Heart right ventricle (tissue), 16 donors: ENCODE data around the gene EGFR. TPM values are rescaled to one million over a fixed set of nuclear protein-coding genes. Genes with fewer than 3 reads are reported as not detected.

ENCODE experiments used
- ATAC-seq, 8 donors: fragments of 200-7000 bp; cut with Tn5 transposase; one replicate each; pipeline ENCODE4 v1.9.1; 2020; ENCODE audit warnings: mild to moderate bottlenecking in 8 of 8, moderate library complexity in 8 of 8, moderate number of reproducible peaks in 1 of 8
- DNase-seq, 2 donors: peaks; one replicate each; pipeline ENCODE4 v3.0.0-alpha.2; 2020
- H3K27ac ChIP-seq, 10 donors: fragments of 200-600 bp; sonication (generic) in 2 of 10; one replicate each; pipeline versions ENCODE4 v1.5.0 to v1.8.0; 2020 to 2022; ENCODE audit warnings: mild to moderate bottlenecking in 3 of 10
- H3K27me3 ChIP-seq, 7 donors: fragments of 200-600 bp; one replicate each; pipeline ENCODE4 v1.8.0; 2021 to 2022; ENCODE audit warnings: mild to moderate bottlenecking in 2 of 7
- H3K36me3 ChIP-seq, 9 donors: fragments of 200-600 bp; sonication (generic) in 1 of 9; one replicate each; pipeline versions ENCODE4 v1.5.0 to v1.8.0; 2020 to 2022; ENCODE audit warnings: mild to moderate bottlenecking in 2 of 9
- H3K4me1 ChIP-seq, 9 donors: fragments of 200-600 bp; sonication (generic) in 1 of 9; one replicate each; pipeline versions ENCODE4 v1.5.0 to v1.8.0; 2020 to 2022; ENCODE audit warnings: mild to moderate bottlenecking in 4 of 9
- H3K4me3 ChIP-seq, 10 donors: fragments of 200-600 bp; sonication (generic) in 2 of 10; one replicate each; pipeline versions ENCODE4 v1.5.0 to v1.8.0; 2020 to 2022; ENCODE audit warnings: mild to moderate bottlenecking in 7 of 10, moderate library complexity in 2 of 10
- H3K9me3 ChIP-seq, 11 donors: fragments of 200-600 bp in 10 of 11; sonication (generic) in 2 of 11; one replicate each; pipeline versions ENCODE4 v1.5.0 to v1.8.0; 2013 to 2022; ENCODE audit warnings: mild to moderate bottlenecking in 2 of 11, control low read depth in 1 of 11, moderate library complexity in 1 of 11
- CTCF ChIP-seq, 9 donors: fragments of 200-600 bp; sonication (generic) in 2 of 9; IDR thresholded peaks; one replicate each; pipeline versions ENCODE4 v1.5.0 to v1.8.0; 2021 to 2022; ENCODE audit warnings: antibody characterized with exemption in 9 of 9, mild to moderate bottlenecking in 5 of 9, moderate library complexity in 1 of 9
- WGBS, 2 donors: extraction: QIAGEN DNeasy Blood & Tissue Kit; methylation state at CpG; one replicate each; pipeline ENCODE4 v1.1.7; 2013; ENCODE audit warnings: inconsistent platforms in 1 of 2; 5-methylcytosine and 5-hydroxymethylcytosine counted together
- intact Hi-C, 10 donors: fragments of 100-400 bp; cut with DNase I; formaldehyde crosslinking; loops; one replicate each; pipeline versions ENCODE4 v1.11.1 to v1.14.2; 2022
- polyA plus RNA-seq, 2 donors: library from polyadenylated mRNA; stranded (reverse); fragments of 200-250 nt; gene quantifications; one replicate each; pipeline ENCODE4 v1.2.3, GENCODE V29; 2013
- total RNA-seq, 10 donors: library from RNA; stranded (reverse); fragmentation: NEBNext Ultra II Directional in 3 of 10; extraction: Animal tissue kit (Norgen Biotek cat#: 25700) in 3 of 10; gene quantifications; one replicate each; pipeline versions ENCODE4 v1.2.1 to v1.2.4, GENCODE V29; 2021 to 2023
- donor health status: Arrhythmogenic right ventricular cardiomyopathy.
- donor health status: ischemic (EF 13 %, LVEDD 7.1; RV severe dilation, severe dysfunction).
- donor health status: healthy with polysubstance abuse.
- donor health status: DM: no; HTN: yes; CAD: no.
- donor health status: DM: no; HTN: no; CAD: no.
- donor health status: ischemic (EF 25% LVEDD 6.9; RV normal size, moderate dysfunction).
- donor health status: ischemic (EF 25% LVEDD 5.7; RV mildly dilated, moderate dysfunction).
- donor health status: healthy.
- donor health status: DM: yes; HTN: yes; CAD: no.
- donor health status: Ischemic cardiomyopathy.
- donor health status: ischemic (EF 35%, LVEDD 5.7; RV mildly dilated, moderate dysfunction).
- donor health status: nonischemic (EF 11% LVEDD 7.7; RV severe dilation, severe dysfunction).
- donor health status: DM: yes; HTN: yes; CAD: no.
- donor health status: PGD.
- donor health status: ischemic (EF 29% LVEDD 5.4; RV normal size, mild dysfunction).
- donor health status: nonischemic (EF 23%, LVEDD 6.1; RV moderate dilation, normal function).

The EGFR gene
- total and polyA plus RNA-seq, 12 donors = 1.9 to 13.5 (median 7.6) TPM

- intact Hi-C loops = loop anchor here in 2 of 10 donors (10.0 kb wide), 2 partner anchors 216 to 396 kb away; no protein-coding TSS in a partner anchor
- H3K27me3 ChIP-seq = peaks cover 0 to 6% (median 0%) of the 10 kb centered on the region in 7 donors
- no peak overlapping the region for H3K4me3 ChIP-seq
- H3K27ac ChIP-seq = no peak overlapping the region
- no peaks in the 10 kb centered on the region for H3K36me3 ChIP-seq
- H3K9me3 ChIP-seq = no peaks in the 10 kb centered on the region
- H3K4me1 ChIP-seq = no peaks in the 10 kb centered on the region
- WGBS, 2 donors = 86 to 89% methylated on average over 16 of the region's 16 CpGs
- TF ChIP-seq CTCF (IDR thresholded peaks at IDR 0.05) = no peak
- DNase-seq (no peak), ATAC-seq (no peak)
Measured at GRCh38 chr7:55240418-55241142, 221.8 kb downstream of the EGFR start.

GRCh38 chr7:55241958-55242357 lies 223.1 kb downstream of the EGFR start:
- H3K9me3 ChIP-seq = no peaks in the 10 kb centered on the region
- WGBS, 2 donors = 79 to 87% methylated on average over 6 of the region's 6 CpGs
- peaks cover 0 to 6% (median 0%) of the 10 kb centered on the region in 7 donors for H3K27me3 ChIP-seq
- H3K4me1 ChIP-seq = no peaks in the 10 kb centered on the region
- ATAC-seq (no peak), DNase-seq (no peak)
- no peaks in the 10 kb centered on the region for H3K36me3 ChIP-seq
- H3K4me3 ChIP-seq = no peak overlapping the region
- TF ChIP-seq CTCF (IDR thresholded peaks at IDR 0.05) = no peak
- intact Hi-C loops = loop anchor here in 2 of 10 donors (10.0 kb wide), 2 partner anchors 217 to 397 kb away; no protein-coding TSS in a partner anchor
- no peak overlapping the region for H3K27ac ChIP-seq

GRCh38 chr7:55242613-55243012 lies 223.8 kb downstream of the EGFR start:
- Histone ChIP-seq H3K36me3 (no peaks in the 10 kb centered on the region), H3K9me3 (no peaks in the 10 kb centered on the region), H3K27ac (no peak overlapping the region), H3K27me3 (peaks cover 0 to 6% (median 0%) of the 10 kb centered on the region in 7 donors), H3K4me3 (no peak overlapping the region), H3K4me1 (no peaks in the 10 kb centered on the region)
- ATAC-seq (no peak), DNase-seq (no peak)
- TF ChIP-seq CTCF (IDR thresholded peaks at IDR 0.05) = no peak
- intact Hi-C loops = loop anchor here in 2 of 10 donors (10.0 kb wide), 2 partner anchors 218 to 398 kb away; no protein-coding TSS in a partner anchor
- 72 to 76% methylated on average over 2 of the region's 2 CpGs for WGBS, 2 donors

DNA sequence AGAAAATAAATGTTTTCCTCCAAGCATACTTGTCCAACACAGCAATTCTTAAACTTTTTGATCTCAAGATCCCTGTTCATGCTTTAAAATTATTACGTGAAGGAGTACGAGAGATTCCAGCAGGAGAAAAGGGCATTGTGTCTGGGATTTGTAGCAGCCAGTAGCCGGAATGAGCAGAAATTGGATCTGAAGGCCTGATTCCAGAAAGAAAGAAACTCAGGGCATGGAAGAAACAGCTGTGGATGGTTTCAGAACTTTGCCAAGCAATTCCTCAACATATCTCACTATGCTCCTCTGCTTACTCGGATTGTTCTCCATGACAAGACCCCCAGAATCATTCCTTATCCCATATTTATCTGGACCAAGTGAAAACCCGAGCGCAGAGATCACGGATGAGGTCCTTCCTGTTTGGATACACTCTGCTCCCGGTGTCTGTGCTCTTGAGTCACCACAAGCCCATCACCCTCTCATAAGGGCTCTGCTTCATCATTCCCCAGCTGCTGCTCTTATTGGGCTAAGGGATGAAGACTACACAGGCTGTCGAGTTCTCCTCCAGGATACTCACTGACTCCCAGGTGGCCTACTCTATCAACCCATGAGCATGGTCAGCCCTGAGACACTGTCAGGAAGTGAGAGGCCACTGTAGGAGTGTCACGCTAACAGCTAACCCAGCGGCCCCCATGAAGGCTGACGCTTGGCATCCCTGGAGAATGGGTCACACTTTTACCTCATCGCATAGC lies 225.4 kb downstream of the EGFR start:
- intact Hi-C loops = loop anchor here in 2 of 10 donors (10.0 kb wide), 2 partner anchors 219 to 399 kb away; no protein-coding TSS in a partner anchor
- no peaks in the 10 kb centered on the region for H3K4me1 ChIP-seq
- no peak for TF ChIP-seq CTCF (IDR thresholded peaks at IDR 0.05)
- 88 to 90% methylated on average over 13 of the region's 13 CpGs for WGBS, 2 donors
- H3K27ac ChIP-seq = no peak overlapping the region
- DNase-seq = no peak
- no peak for ATAC-seq
- no peaks in the 10 kb centered on the region for H3K9me3 ChIP-seq
- no peak overlapping the region for H3K4me3 ChIP-seq
- H3K36me3 ChIP-seq = no peaks in the 10 kb centered on the region
- peaks cover 0 to 3% (median 0%) of the 10 kb centered on the region in 7 donors for H3K27me3 ChIP-seq
